DMS53 treated with DMSO at 0.1 percent for 48 hours (cell line): ENCODE data around the gene CLUH.

ENCODE experiments used
- DNase-seq: peaks from one replicate; lab custom pipeline; 2025; ENCODE audit not compliant: unreplicated experiment; lab: John Stamatoyannopoulos, UW

CLUH gene, protein sequence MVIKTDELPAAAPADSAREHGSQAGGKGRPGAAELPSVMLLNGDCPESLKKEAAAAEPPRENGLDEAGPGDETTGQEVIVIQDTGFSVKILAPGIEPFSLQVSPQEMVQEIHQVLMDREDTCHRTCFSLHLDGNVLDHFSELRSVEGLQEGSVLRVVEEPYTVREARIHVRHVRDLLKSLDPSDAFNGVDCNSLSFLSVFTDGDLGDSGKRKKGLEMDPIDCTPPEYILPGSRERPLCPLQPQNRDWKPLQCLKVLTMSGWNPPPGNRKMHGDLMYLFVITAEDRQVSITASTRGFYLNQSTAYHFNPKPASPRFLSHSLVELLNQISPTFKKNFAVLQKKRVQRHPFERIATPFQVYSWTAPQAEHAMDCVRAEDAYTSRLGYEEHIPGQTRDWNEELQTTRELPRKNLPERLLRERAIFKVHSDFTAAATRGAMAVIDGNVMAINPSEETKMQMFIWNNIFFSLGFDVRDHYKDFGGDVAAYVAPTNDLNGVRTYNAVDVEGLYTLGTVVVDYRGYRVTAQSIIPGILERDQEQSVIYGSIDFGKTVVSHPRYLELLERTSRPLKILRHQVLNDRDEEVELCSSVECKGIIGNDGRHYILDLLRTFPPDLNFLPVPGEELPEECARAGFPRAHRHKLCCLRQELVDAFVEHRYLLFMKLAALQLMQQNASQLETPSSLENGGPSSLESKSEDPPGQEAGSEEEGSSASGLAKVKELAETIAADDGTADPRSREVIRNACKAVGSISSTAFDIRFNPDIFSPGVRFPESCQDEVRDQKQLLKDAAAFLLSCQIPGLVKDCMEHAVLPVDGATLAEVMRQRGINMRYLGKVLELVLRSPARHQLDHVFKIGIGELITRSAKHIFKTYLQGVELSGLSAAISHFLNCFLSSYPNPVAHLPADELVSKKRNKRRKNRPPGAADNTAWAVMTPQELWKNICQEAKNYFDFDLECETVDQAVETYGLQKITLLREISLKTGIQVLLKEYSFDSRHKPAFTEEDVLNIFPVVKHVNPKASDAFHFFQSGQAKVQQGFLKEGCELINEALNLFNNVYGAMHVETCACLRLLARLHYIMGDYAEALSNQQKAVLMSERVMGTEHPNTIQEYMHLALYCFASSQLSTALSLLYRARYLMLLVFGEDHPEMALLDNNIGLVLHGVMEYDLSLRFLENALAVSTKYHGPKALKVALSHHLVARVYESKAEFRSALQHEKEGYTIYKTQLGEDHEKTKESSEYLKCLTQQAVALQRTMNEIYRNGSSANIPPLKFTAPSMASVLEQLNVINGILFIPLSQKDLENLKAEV (N-terminal part only)

DNA sequence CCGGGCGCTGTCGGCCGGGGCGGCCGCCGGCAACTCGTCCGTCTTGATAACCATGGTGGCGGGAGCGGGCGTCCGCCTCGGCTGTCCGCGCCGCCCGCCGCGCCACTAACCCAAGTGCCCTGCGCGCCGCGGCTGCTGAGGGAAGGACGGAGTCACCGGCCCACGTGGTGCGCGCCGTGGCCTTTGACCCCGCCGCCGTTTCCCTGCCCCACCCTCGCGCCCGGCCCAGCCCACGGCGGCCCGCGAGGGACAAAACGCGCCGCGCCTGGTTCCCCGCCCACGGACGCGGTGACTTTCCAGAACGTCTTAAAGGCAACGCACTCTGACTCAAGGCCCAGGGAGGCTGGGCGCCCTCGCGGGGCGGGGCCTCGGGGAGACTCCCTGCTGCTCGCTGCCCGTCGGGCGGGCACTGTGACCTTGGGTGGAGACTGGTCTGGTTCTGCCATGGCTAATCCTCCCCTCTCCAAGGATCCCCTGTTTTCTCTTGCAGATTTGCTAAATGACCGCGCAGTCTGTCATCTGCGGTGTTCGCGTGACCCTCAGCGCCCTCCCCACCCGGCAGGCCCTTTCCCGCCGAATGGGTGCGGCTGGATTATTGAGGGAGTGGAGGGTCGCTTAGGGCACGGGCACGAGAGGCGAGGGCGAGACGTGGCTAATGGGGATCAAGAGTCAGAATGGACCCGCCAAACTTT, at the start of gene CLUH:
Gene CLUH (minus strand): TSS at position 157 of the 692 bp plus-strand sequence. CDS start 103 bp downstream, at position 54.
- DNase-seq: peak; percentile 79

DNA sequence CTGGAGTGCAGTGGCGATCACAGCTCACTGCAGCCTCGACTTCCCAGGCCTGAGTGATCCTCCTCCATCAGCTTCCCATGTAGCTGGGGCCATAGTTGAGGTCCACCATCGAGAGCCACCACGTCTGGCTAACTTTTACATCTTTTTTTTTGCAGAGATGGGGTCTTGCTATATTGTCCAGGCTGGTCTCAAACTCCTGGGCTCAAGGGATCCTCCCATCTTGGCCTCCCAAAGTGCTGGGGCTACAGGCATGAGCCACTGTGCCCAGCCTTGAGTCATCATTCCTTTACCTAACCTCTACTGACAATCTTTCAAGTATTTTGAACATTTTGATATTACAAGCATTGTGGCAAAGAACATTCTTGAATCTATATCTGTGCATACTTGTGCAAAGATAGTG, 47.3 kb upstream of the CLUH start:
- DNase-seq: no peak

DNA sequence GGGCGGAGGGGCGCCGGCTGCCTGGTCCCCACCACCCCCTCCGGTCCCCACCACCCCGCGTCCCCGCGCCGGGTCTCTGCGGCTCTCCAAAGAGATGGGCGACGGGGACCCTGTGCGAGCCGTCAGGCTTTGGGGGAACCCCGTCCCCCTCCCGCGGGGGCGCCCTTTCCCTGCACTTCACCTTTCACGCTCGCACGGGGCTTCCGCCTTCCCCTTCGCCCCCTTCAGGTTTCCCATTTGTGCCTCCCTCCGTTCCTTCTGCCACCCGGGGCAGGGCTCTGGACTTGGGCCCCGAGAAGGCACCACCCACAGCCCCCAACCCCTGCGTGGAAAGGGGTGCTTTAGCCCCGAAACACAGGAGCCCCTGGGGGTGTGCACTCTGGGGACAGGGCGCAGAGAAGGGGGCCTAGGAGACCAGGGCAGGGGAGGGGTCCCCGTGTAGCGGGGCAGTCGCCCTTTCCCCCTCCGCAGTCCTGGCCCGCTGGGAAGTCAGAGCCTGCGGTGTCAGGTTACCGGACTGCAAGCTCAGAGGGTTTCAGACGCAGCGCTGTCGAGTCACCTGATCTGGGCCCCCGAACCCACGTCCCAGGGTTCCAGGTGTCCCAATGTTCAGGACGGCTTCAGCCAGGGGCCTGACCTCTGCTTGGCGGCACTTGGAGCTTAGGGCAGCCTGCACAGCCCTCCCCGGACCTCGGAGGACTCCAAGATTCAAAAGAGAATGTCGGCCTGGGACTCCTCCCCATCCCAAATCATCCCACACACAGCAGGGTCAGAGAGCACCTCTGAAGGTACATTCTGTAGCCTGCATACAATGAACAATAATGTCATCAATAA, 44.5 kb upstream of the CLUH start:
- peak; percentile 28 for DNase-seq

DNA sequence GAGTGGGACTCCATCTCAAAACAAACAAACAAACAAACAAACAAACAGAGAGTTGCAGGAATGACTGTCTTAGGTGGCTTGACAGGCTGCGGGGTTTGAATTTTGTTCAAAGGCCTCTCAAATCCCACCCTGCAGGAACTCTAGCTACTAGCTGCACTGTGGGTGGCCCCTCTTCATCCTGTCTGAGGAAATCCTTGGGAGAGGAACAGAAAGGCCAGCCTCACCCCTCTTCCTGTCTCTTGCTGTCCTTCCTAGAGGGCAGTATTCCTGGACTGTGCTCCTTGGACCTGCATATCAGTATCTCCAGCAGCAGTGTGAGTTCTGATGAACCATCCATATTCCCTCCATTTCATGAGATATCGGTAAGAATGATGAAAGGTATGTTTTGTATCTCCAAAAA, 39.9 kb upstream of the CLUH start:
- DNase-seq: no peak

DNA sequence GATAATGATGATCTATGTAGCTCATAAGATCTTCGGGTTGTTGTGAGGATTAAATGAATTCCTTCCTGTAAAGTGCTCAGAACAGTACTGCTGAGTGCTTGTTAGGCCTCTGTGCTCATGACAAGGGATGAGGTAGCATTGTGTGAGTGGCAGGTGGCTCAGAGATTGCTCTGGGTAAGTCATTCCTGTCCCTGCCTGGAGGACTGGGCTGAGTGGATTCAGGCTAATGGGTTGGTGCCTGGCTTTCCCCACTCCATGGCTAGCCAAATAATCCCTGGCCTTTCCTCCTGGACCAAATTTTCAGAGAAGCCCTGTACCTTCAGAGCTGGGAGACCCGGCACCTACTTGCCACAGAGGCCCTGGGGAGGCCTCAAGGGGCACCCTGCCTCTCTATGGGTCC, 39.2 kb upstream of the CLUH start:
- no peak for DNase-seq

DNA sequence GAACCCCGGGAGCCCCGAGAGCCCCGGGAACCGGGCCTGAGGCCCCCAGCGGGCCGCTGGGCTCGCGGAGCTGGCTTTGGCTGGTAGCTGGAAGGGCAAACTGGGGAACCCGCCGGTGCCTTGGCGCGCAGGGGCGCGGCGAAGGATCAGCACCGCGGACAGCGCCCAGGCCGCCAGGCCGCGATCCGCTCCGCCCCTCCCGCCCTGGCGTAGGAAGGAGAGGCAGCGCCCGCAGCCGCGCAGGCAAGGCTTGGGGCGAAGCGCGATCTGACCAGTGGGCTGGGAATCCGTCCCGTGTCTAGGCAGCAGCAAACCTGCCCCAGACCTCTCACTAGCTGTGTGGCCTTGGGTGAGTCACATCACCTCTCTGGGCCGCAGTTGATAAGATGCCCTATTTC, 38.2 kb upstream of the CLUH start:
- DNase-seq: peak; percentile 41

DNA sequence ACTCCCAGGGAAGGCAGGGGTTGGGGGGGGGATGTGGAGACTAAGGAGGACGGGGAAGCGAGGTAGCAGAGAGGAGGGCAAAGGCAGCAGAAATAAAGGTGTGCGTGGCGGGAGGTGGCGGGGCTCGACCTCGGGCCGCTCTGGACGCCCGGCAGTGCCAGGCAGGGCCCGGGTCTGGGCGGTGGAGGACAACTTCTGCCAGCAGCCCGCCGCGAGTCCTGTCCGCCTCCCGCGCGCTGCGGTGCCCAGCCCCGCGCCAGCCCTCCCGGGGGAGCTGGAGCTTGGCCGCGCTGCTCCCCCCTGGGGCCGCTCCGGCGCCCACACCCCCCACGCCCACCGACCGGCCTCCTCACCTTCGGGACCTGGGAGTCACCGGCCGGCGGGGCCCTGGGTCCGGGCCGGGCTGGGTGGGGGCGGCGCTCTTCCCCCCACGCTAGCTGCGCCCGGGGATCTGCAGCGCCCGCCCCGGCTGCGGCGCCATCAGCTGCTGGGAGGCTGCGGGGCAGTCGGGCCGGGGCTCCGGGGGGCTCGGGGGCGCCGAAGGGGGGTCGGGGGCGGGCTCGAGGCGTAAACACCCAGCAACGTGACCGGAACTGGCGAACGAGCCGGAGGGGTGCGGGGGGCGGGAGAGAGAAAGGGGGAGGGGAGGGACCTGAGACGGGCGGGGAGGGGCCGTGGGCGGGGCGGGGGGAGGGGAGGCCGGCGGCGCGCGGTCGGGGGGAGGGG, 37.7 kb upstream of the CLUH start, which contains the start of gene CCDC92B:
Gene CCDC92B (minus strand): TSS at position 595 of the 726 bp plus-strand sequence. CDS start 14,507 bp downstream, outside the sequence.
- DNase-seq: no peak

DNA sequence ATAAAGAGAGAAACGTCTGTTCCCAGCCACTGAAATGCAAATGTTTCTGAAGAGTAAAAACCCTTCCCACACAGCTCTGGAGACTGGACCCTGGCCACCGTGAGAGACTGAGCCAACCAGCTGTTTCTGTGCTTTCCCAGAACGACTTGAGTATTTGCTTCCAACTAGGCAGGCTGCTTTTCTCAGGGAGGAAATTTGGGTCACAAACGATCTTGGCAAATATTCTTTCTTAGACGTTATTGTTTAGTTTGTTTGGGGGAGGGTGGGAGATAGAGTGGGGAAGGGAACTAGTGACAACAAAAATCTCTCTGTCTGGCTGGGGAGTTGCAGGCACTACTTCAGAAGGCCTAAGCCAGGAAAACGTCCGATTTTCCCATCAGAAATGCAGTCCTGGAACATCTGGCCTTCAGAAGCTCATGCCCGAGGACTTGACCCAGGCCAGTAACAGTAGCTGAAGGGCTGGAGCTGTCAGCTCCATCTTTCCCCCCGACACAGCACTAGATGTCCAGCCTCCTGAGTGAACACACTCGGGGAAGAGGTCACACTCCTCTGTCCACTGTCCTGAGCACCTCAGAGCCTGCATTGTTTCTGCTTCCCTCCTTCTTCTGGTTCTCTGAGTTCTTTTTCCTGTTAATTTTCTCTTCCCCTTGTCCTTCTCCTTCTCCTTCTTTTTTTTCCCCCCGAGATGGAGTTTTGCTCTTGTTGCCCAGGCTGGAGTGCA, 33.9 kb upstream of the CLUH start:
- DNase-seq: no peak

DNA sequence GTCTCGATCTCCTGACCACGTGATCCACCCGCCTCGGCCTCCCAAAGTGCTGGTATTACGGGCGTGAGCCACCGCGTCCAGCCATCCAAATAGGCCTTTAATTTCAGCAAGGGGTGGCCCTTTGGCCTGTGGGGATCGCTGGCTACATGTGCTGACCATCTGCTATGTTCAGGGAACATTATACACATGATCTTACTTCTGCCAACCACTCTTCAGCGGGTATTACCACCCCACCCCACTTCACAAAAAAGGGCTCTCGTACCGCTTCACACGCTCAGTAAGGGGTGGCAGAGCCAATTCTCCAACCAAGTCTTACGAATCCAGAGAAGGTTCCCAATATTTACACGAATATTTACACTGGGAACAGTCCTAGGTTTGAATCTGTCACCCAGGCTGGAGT, 26.1 kb upstream of the CLUH start:
- DNase-seq: no peak

DNA sequence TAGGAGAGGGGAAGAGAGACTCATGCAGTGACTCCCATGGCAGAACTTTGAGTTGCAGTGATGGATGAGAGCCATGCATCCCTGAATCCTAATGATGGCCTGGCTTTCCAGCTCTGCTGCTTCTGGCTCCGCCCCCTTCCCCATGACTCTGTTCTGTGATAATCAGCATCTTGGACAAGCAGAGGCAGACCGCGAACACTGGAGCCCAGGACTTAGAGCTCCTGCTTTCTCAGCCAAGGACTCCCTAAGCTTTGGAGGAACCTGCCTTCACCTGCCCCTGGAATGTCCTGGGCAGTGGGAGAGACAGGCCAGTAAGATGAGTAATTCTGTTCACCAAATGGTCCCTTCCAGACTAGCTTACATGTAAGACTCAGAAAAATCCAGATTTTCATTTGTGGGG, 25.4 kb upstream of the CLUH start:
- no peak for DNase-seq

DNA sequence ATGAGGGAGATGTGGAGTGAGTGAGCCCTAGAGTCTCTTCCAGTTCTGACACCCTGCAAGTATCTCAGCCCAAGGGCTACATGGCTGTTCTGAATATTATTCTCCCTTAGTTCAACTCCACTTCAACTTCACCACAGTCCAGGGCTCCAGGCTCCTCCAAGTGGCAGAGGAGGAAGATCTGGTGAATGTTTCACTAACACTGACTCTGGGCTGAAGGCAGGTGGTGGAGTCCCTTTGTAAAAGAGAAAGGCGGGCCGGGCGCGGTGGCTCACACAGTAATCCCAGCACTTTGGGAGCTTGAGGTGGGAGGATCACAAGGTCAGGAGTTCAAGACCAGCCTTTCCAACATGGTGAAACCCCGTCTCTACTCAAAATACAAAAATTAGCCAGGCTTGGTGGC, 24.3 kb upstream of the CLUH start:
- no peak for DNase-seq

DNA sequence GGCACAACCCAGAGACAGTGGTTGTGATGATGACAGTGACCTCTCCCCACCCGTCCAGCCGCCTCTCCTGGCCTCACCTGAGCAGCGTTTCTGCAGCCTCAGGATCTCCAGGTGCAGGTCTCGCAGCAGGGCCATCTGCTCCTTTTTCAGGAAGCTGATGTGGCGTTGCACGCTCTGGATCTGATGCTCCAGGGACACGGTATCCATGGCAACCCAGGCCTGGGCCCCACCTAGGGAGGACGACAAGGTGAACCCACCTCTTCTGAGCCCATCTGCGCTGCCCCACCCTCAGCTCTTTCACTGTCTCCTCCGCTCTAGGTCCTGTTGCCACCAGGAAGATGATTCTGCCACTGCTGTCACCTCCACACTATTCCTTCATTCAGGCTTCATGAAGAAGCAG, 23.4 kb upstream of the CLUH start:
- no peak for DNase-seq

DNA sequence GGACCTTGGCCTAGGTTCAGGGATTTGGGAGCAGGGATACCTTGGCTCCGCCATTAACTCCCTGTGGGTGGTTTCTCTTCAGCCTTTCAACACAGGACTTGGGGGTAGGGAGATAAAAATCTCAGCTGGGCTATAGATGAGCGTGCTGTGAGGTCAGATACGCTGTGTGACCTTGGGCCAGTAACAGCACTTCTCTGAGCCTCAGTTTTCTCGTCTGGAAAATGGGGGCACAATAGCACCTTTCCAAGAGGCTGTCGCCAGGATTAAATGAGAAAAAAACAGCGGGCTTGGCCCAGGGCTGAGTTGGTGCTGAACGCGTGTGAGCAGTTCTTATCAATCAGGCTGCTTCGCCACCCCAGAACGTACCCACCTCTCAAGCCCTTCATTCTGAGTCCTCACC, 20.2 kb upstream of the CLUH start:
- no peak for DNase-seq

DNA sequence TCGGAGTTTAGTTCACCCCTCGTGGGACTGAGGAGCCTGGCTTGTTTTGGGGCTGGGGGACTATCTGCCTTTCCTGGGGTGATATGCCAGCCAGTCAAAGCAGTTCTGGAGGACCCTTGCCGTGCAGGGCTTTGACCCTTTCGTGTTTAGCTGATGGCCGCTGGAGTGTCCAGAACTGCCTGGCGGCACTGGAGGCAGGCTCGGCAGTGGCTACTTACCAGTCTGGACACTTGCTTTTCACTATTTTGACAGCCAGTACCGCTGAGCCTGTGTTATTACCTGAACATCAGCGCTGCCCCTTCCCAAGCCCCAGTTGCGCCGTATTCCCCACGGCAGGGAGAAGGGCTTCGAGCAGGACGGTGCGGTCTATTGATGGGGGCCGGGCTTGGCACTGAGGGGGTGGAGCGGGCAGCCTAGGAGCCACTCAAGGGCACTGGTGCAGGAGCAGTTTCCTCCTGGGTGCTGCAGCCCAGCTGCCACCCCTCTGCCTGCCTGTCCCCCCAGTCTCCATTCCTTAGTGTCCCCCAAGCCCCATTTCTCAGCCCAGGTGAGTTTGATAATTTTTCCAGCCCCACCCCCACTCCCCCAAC, 19.3 kb upstream of the CLUH start:
- DNase-seq: no peak

DNA sequence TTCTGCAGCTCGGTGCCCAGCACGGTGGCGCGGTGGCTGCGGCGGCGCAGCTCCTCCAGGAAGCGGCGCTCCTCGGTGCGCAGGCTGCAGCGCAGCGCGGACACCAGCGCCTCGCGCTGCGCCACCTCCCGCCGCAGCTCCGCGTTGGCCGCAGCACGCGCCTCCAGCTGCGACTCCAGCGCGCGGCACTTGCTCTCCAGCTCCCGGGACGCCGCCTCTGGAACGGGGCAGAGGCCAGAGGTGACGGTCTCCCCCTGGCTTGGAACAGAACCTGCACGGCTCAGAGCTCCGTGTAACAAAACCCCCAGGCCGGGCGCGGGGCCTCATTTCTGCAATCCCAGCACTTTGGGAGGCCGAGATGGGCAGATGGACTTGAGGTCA, 13.2 kb upstream of the CLUH start:
- peak; percentile 31 for DNase-seq

DNA sequence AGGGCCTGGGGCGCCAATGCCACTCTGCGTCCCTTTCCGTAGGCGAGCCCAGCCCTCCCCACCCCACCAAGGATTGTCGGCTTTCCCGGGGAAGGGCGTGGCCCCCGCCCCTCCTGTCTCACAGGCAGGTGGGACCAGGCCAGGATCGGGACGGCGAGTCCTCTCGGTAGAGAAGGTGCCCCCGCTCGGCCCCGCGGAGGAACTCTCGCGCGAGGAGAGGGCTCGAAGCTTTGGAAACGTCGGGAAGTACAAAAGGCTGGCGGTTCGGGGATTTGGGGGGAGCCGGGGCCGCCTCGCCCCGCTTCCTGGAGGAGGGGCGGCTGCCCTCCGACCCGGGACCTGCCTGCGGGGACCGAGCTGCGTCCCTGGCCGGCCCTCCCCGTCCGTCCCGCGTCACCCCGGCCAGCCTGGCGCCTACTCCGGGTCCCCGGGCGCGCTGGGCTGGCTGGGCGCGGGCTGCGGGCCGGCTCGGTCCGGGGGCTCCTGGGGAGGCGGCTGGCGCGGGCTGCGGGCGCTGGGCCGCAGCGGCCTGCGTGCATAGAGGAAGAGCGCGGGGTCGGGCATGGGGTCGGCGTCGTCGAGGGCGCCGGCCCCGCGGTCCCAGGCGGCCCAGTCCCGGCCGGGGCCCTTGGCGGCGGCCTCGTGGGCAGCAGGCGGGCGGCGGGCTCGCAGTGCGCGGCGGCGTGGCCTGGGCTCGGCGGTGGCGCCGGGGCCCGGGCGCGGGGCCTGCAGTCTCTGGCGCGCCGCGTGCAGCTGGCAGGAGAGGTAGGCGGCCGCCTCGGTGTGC, 12.6 kb upstream of the CLUH start:
- DNase-seq: no peak

DNA sequence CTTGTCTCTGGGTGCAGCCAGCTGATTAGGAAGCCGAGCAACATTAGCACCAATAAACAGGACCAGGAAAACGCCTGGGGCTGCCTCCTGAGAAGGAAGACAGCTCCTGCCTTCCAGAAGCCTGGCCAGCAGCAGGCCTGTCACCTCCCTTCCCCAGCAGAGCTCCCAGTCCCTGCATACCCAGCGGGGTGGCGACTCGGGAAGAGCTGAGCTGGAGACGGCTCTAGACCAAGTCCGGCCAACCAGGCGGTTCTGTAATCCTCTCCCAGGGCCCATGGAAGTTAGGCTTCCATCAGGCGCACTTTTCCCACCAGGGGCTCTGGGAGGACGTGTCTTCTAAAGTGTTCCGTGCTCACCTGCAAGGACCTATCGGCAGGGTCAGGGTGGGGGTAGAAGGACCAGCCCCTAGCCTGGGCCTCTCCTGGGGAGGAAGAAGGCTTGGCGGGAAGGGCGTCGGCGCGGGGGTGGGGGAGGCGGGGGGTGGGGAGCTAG, 12.0 kb upstream of the CLUH start:
- no peak for DNase-seq
